ENCODE measurements around the gene PRELID2.
"Not testable (repeated sequence)": the region's sequence is repeated elsewhere in the genome, so short reads cannot be mapped to it uniquely, and the experiment has no call there.

Gene PRELID2

DNA sequence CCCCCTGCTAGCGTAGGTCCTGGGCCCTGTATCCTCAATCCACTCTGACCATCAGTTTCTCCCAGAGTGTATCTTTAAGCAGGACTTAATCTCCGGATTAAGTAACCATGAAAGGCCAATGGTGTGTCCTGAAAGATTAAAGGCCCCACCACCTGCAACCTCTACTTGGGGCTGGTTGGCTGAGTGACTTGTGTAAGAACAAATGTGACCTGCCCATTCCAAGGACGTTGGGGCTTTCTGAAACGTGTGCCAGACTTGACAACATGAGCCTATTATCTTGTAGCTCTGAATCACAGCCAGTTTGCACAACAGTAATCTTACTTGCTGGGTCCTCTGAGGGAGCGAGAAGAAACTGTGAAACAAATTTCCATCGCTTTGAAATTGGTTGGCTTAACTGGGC is 3.1 kb upstream of the PRELID2 start:
- no peak for DNase-seq

DNA sequence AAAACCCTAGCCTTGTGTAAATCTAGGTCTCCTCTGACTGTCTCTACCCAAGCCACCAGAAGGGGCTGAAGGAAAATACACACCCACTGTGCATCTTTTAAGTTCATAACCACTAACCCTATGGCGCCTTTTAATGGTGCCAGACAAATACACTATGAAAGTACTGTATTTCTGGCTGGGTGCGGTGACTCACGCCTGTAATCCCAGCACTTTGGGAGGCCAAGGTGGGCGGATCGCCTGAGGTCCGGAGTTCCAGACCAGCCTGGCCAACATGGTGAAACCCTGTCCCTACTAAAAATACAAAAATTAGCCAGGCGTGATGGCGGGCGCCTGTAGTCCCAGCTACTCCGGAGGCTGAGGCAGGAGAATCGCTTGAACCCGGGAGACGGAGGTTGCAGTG is 1.1 kb upstream of the PRELID2 start:
- DNase-seq = not testable (repeated sequence)

DNA sequence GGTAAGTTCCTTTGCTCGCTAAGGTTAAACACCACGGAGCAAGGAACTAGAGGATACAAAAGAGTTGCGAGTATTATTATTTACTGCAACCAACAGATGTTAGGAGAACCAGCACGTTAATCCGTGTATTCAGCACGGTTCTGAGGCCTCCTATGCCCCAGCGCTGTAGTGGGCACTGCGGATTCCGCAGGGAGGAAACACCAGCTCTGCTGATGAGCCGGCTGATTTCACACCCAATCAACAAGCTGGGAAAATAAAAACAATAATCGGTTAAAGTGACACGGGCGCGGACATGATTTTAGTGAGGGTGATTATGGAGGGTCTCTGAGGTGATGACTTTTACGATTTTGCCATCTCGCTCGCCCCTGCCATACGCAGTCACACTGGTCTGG is 702 bp upstream of the PRELID2 start:
- DNase-seq = no peak

- DNase-seq = no peak
These were observed 607 bp downstream of the PRELID2 start for GRCh38 chr5:145834554-145834916.

DNA sequence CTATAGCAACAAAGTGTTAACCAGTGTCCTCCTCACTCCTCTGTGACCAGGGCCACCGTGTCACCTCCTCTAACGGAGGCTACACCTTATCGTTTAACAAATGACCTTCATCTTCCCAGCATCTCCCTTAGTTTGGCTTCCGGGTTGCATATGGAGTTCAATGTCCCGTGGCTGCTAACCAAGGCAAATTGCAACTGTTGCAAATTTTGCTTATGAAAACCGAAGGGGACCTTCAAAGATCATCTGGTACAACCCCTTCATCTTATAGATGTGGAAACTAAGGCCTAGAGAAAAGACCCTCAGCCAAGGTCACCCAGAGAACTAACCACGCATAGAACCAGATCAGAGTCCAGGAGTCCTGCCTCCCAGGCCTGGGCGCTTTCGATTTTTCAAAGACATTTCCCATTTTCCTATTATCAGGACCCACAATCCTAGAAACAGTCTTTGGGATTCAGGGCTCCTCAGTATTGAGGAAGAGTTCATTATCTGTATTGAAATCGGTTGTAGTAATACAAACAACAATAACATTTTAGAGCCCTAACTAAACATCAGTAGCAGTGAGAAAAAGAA is 1.4 kb downstream of the PRELID2 start:
- no peak for DNase-seq

DNA sequence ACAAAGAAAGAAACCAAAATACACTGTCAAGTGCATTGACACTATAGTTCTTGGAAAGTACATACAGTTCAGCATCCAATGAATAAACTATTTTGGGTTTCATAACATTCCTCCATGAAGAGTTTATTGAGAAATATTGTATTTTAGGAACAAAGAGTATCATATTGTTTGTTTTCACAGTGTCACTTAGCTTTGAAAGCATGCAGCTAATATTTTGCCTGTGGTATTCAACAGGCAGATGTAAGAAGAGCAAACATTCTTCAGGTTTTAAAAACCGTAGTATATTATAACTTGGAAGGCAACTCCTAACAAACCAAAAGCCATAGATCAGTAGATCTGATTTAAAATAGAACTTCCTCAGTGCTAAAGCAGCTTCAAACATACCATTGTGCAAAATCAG is 4.5 kb downstream of the PRELID2 start:
- DNase-seq = no peak

- peak; percentile 57 for DNase-seq
These were observed 5.3 kb downstream of the PRELID2 start for GRCh38 chr5:145829708-145830361.

DNA sequence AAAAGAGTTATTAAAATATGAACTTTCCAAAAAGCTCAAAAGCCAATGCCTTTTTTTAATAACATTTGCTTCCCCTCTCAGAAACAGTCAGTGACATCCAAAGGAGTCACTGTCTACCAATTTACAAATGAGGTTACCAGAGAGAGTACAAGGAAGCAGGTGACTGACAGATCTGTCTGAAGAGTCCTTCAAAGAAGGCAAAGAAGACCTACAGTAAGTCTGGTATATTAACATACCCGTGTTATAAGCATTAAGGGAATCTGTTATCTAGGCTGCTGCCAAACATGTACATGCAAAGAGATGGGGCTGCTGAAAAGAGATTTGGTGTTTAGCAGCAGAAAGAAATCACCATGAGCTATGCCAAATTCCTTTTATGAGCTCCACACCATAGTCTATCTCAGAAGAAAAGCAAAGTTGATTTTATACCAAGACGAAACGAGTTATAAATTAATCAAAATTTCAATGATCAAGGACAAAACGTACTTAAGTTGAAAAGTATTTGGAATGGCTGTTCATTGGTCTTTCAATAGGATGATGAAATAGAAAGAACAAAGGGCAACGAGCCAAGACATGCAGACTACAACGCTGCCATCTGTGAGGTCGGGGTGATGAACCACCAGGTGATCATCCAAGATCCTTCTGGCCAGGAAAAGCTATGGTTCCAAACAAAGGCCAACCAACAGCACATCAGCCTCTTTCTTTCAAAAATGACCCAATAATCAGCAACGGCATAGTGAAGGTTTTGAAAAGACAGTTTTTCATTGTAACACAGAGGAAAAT is 8.1 kb downstream of the PRELID2 start:
- DNase-seq = peak; percentile 2

GRCh38 chr5:145825751-145826180 is 9.4 kb downstream of the PRELID2 start:
- DNase-seq = peak; percentile 38

DNA sequence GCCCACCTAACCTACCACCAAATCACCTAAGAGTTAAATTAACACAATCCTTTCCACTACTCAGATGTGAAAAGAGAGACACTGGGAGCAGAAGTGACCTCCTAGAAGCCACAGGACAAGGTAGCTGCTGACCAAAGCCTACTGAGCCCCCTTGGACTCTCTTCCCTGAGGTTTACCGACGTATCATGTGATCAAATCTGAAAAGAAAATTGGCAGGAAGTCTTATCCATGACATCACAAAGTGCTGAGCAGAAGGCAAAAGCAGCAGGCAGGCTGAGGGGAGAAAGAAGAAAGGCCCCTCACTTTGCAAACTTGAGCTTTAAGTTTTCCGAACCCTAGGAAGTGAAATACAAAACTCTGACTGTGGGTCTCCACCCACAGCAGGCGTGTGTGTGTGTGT is 11.1 kb downstream of the PRELID2 start:
- DNase-seq = no peak

GRCh38 chr5:145818604-145819003 is 16.5 kb downstream of the PRELID2 start:
- DNase-seq = no peak

- DNase-seq = no peak
These were observed 22.3 kb downstream of the PRELID2 start for GRCh38 chr5:145812877-145813276.

DNA sequence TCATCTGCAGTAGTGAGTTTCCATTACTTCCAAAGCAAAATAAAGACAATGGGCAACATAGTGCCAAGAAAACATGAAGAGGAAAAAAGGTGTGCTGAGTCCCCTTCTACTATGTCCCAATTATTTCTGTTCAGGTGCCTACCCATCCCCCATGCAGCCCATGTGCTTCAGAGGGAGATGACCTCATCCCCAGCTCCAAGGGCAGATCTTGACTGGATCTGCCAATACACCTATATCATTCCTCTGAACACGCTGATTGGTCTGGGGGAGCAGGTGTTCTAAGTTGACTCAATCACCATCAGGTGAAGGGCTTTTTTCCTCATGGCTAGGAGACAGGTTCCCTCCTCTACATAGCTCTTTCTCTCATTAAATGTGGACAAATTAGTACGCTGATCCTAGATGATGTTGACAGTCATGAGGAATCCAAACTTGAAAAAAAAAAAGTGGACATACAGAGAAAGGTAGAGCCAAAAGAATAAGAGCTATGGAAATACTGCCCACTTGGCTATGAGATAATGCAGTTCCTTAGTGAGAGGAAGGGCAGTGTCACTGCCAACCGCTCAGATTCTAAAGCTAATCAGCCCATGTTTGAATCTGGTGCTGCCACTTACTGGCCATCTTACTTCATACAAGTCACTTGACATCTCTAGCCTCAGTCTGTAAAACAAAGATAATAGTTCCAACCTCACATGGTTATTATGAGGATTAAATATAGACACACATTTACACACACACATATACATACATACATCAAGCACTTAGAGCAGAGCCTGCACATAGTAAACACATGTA is 23.1 kb downstream of the PRELID2 start:
- peak; percentile 16 for DNase-seq

DNA sequence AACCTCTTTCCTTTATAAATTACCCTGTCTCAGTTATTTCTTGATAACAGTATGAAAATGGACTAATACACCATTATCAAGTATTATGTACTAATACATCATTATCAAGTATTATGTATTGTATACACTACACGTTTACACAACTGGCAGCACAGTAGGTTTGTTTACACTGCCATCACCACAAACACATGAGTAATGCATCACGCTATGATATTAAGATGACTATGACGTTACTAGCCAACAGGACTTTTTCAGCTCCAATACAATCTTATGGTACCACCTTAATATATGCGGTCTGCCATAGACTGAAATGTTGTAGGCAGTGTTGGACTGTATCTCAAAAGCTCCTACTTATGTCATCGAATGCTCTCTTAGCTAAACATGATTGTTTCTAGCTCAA is 28.2 kb downstream of the PRELID2 start:
- no peak for DNase-seq

GRCh38 chr5:145805819-145806218 is 29.3 kb downstream of the PRELID2 start:
- DNase-seq = no peak

- no peak for DNase-seq
These were observed 30.4 kb downstream of the PRELID2 start for GRCh38 chr5:145804701-145805100.

DNA sequence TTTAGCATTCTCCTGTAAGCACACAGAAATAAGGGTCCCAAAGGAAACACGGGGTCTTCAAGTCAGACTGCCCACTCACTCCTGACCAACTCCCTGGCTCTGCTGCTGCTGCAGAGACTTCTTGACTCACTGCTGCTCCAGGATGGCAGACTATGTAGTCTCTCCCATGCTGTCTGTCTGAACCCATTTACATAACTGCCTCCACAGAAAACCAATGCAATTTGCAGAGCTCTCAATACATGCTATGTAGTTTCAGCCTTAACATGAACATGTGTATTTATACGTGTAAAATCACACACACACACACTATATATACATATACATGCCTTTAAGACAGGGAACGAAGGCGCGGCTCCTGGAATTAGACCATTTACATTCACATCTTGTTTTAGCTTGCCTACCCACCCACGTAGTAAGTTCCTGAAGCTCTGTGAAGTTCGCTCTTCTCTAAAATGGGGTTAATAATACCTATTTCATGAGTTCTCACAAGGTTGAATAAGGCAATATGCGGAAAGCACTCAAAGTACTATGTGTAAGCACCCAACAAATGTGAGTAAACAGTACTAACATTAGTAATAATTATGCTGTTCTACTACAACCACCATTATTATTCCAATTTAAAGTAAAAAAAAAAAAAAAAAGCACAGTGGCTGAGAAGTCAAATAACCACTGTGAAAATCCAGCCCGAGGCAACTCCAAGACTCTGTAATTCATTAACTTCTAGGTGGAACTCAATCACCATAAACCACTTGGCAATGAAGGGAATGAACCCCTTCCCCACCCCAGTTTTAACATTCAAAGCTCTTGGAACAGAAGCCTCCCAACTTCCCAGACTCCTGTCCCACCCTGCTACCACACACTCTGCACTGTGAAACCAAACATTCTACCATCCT is 31.8 kb downstream of the PRELID2 start:
- no peak for DNase-seq

DNA sequence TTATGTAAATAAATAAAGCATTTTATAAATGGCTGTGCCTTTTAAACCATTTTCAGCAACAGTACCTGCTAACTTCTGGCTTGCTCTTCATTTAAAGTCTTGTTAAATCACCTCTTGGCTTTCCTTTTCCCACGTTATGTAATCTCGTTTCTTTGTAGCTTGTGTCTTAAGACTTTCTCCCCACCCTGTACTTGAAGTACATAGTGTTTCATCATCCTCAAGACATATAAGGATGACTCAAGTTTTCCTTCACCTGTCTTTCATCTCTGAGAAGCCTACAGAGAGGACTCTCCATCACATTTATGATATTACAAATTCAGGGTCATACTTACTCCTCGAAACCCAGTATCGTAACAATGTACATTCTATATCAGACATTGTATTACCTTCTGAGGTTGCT is 33.9 kb downstream of the PRELID2 start:
- no peak for DNase-seq

DNA sequence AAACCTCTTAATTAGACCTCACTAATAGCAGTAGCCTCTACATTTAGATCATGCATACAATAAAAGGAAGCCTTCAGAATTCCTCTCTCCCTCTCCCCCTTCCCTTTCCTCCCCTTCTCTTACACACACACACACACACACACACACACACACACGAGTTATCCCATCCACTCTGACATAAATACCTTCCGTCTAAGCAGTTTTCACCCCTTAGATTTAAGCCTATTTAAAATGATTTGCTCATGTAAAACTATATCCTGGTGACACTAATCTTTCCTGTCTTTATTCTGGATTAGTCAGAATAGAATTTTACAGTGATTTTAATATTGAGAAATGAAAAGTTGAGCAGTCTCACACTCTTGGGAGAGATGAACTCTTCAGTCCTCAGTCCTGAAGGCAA is 35.0 kb downstream of the PRELID2 start:
- no peak for DNase-seq

DNA sequence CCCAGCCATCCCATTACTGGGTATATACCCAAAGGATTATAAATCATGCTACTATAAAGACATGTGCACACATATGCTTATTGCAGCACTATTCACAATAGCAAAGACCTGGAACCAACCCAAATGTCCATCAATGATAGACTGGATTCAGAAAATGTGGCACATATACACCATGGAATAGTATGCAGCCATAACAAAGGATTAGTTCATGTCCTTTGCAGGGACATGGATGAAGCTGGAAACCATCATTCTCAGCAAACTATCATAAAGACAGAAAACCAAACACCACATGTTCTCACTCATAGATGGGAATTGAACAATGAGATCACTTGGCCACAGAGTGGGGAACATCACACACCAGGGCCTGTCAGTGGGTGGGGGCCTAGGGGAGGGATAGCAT is 36.6 kb downstream of the PRELID2 start:
- DNase-seq = not testable (repeated sequence)

DNA sequence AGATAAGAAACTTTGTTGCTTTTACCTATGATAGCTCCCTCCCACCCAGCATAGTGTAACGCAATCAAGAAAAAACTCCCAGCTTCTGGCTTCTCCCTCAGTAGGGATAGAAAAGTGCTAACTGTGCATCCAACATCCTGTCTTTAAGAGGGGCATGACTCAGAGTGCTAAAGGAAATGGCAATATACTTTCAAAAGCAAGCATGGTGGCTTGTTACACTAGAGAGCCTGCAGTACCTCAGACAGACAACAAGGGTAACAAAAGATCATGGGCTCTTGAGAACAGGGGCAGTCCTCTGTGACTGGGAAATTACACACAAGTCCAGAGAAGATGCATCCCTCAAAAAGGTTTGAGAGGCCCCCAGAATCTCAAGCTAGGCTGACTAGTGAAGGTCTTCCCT is 37.8 kb downstream of the PRELID2 start:
- no peak for DNase-seq

- DNase-seq = no peak
These were observed 38.8 kb downstream of the PRELID2 start for GRCh38 chr5:145796318-145796717.

- no peak for DNase-seq
These were observed 41.6 kb downstream of the PRELID2 start for GRCh38 chr5:145793574-145793973.

Data from NCI-H1105 treated with DMSO at 0.1 percent for 48 hours (cell line).